Activated T-cell treated with anti-CD3 and anti-CD28 coated beads, Interleukin-2, amount 50 U/mL, for 4 hours (primary cell): ENCODE data around the gene WFDC10B. TPM values are rescaled to one million over a fixed set of nuclear protein-coding genes. Genes with fewer than 3 reads are reported as not detected.

Source experiments
- total RNA-seq, 3 donors: library from RNA; stranded (reverse); gene quantifications; one replicate each; pipeline ENCODE4 v1.2.1, GENCODE V29; 2021

The WFDC10B gene
- total RNA-seq, 3 donors from 2014 or later = not detected

Other genes starting within 250 kb of the WFDC10B start
- gene WFDC2, start 235.3 kb downstream of the WFDC10B start, total RNA-seq = under 1 TPM; 0.34 to 0.76 (median 0.53) TPM
- not detected for gene SPINT3, start 189.4 kb downstream of the WFDC10B start, total RNA-seq
- gene WFDC6, start 165.5 kb downstream of the WFDC10B start, total RNA-seq = not detected
- not detected for gene EPPIN, start 157.6 kb downstream of the WFDC10B start, total RNA-seq
- gene WFDC8, start 125.7 kb downstream of the WFDC10B start, total RNA-seq = not detected
- not detected for gene WFDC10A, start 75.3 kb downstream of the WFDC10B start, total RNA-seq
- not detected for gene WFDC9, start 73.7 kb downstream of the WFDC10B start, total RNA-seq
- not detected for gene WFDC11, start 34.8 kb downstream of the WFDC10B start, total RNA-seq
- not detected for gene WFDC13, start 3.0 kb downstream of the WFDC10B start, total RNA-seq
- not detected for gene SPINT4, start 17.3 kb upstream of the WFDC10B start, total RNA-seq
- not detected for gene WFDC3, start 86.9 kb upstream of the WFDC10B start, total RNA-seq
- 10 to 100 TPM; 33.9 to 39.6 (median 38.5) TPM for gene DNTTIP1, start 86.9 kb upstream of the WFDC10B start, total RNA-seq
- 10 to 100 TPM; 10.5 to 19.4 (median 18.4) TPM for gene UBE2C, start 107.6 kb upstream of the WFDC10B start, total RNA-seq
- not detected for gene TNNC2, start 122.3 kb upstream of the WFDC10B start, total RNA-seq
- gene SNX21, start 128.8 kb upstream of the WFDC10B start, total RNA-seq = under 1 TPM; 0.83 to 0.98 (median 0.87) TPM
- gene ACOT8, start 152.4 kb upstream of the WFDC10B start, total RNA-seq = 10 to 100 TPM; 18.0 to 21.0 (median 18.2) TPM
- 1 to 10 TPM; 3.0 to 3.9 (median 3.3) TPM for gene ZSWIM3, start 152.6 kb upstream of the WFDC10B start, total RNA-seq
- 10 to 100 TPM; 10.8 to 11.9 (median 10.9) TPM for gene ZSWIM1, start 176.2 kb upstream of the WFDC10B start, total RNA-seq
- gene SPATA25, start 182.6 kb upstream of the WFDC10B start, total RNA-seq = under 1 TPM; 0.63 to 0.73 (median 0.73) TPM
- gene NEURL2, start 186.2 kb upstream of the WFDC10B start, total RNA-seq = 1 to 10 TPM; 1.3 TPM
- gene CTSA, start 186.3 kb upstream of the WFDC10B start, total RNA-seq = 10 to 100 TPM; 56.5 to 63.1 (median 57.3) TPM
- gene PLTP, start 207.1 kb upstream of the WFDC10B start, total RNA-seq = 1 to 10 TPM; 3.1 to 4.2 (median 3.3) TPM
- gene PCIF1, start 229.7 kb upstream of the WFDC10B start, total RNA-seq = 10 to 100 TPM; 24.4 to 28.9 (median 28.4) TPM